ENCODE data around the gene ADAT2. TPM values are rescaled to one million over a fixed set of nuclear protein-coding genes. Genes with fewer than 3 reads are reported as not detected.

The ADAT2 gene
- total and polyA plus RNA-seq, 2 donors (not counting 3 experiments of a cell fraction or from before 2014, with no cell fraction given), result 5.4 to 9.8 TPM

DNA sequence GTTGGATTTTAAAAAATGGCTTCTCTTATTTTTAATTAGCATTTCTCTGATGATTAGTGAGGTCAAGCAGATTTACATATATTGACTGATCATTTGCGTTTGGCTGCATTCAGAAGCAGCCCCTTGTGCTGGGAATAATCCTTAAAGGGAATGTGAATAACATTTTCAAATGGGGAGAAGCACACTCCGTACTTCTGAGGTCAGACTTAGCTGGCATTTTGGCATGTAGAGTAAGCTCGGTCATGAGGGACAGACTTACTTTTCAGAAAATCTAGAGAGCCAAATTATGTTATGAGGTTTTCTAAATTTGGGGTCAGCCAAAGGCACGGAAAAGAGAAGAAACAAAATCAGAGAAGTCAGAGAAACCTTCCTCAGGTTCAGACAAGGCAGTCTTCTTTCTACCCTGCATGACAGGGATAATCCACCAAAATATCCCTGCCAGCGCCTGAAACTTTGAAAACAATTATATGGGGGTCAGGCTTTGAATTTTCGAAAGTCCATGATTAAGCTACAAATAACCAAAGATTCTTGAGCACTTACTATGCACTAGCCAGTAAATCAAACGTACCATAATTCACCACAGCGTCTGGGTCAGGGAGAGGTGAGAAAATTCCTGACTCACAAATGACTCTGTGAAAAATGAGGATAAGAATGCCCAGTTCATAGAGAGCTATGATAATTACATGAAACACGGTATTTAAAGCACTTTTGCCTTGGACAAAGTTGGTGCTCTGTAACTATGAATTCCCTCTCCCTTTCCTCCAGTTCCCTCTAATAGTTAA is 44.9 kb downstream of the ADAT2 start:
- Histone ChIP-seq H4K20me1 (replicated peaks; ENCODE audit: control insufficient read depth, extremely low read depth, insufficient read depth, low read length) (no peaks in the 10 kb centered on the region), H3K9ac (replicated peaks; ENCODE audit: extremely low read depth, insufficient read depth, low read length) (no peak overlapping the region), H3K79me2 (ENCODE audit: control insufficient read depth, insufficient read depth, low read length) (no peaks in the 10 kb centered on the region), H2AFZ (ENCODE audit: low read depth, low read length) (no peak overlapping the region), H3K9me1 (replicated peaks; ENCODE audit: control insufficient read depth, extremely low read depth, insufficient read depth, low read length) (no peaks in the 10 kb centered on the region), H3K27ac (ENCODE audit: insufficient read depth, low read depth, low read length) (no peak overlapping the region), H3K4me3 (replicated peaks in 1 of 3; ENCODE audit: insufficient read depth in 1 of 3, low read depth in 1 of 3, low read length in 3 of 3) (no peak overlapping the region), H3K27me3 (ENCODE audit: control insufficient read depth in 2 of 2, insufficient read depth in 2 of 2, low read length in 2 of 2) (no peaks in the 10 kb centered on the region), H3K9me3 (replicated peaks; ENCODE audit: control insufficient read depth, insufficient read depth, low read length) (no peaks in the 10 kb centered on the region), H3K36me3 (ENCODE audit: control insufficient read depth in 2 of 2, extremely low read depth in 1 of 2, insufficient read depth in 2 of 2, low read length in 2 of 2) (no peaks in the 10 kb centered on the region), H3K4me2 (ENCODE audit: insufficient read depth, low read length) (no peak overlapping the region), H3K4me1 (ENCODE audit: control insufficient read depth, extremely low read depth, insufficient read depth, low read length) (peaks cover 2% of the 10 kb centered on the region)
- no TSS peak for BruUV-seq (replicated peaks)
- dilution Hi-C loops (cut with MboI; ENCODE audit: extremely low pct_ligation_motif_present, low sequenced_read_pairs) (no loop called here), intact Hi-C loops (cut with micrococcal nuclease) (no loop called here)
- no peak for TF ChIP-seq POLR2A (IDR thresholded peaks at IDR 0.05; ENCODE audit: low read depth, low read length)
- TF ChIP-seq POLR2AphosphoS5 (IDR thresholded peaks at IDR 0.05; ENCODE audit: insufficient read depth, low read depth, low read length), result no peak
- TF ChIP-seq, protein P1, sequence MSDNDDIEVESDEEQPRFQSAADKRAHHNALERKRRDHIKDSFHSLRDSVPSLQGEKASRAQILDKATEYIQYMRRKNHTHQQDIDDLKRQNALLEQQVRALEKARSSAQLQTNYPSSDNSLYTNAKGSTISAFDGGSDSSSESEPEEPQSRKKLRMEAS (IDR thresholded peaks at IDR 0.05; ENCODE audit: insufficient read depth, insufficient read length), result no peak
- TF ChIP-seq, protein P2, sequence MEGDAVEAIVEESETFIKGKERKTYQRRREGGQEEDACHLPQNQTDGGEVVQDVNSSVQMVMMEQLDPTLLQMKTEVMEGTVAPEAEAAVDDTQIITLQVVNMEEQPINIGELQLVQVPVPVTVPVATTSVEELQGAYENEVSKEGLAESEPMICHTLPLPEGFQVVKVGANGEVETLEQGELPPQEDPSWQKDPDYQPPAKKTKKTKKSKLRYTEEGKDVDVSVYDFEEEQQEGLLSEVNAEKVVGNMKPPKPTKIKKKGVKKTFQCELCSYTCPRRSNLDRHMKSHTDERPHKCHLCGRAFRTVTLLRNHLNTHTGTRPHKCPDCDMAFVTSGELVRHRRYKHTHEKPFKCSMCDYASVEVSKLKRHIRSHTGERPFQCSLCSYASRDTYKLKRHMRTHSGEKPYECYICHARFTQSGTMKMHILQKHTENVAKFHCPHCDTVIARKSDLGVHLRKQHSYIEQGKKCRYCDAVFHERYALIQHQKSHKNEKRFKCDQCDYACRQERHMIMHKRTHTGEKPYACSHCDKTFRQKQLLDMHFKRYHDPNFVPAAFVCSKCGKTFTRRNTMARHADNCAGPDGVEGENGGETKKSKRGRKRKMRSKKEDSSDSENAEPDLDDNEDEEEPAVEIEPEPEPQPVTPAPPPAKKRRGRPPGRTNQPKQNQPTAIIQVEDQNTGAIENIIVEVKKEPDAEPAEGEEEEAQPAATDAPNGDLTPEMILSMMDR (IDR thresholded peaks at IDR 0.05; ENCODE audit: extremely low read depth in 1 of 2, insufficient read depth in 1 of 2, low read depth in 1 of 2, low read length in 2 of 2), result no peak
- no peak for TF ChIP-seq EZH2 (IDR thresholded peaks at IDR 0.05; ENCODE audit: borderline replicate concordance, low read depth, low read length, severe bottlenecking)
- DNase-seq (ENCODE audit: low read depth, low spot score) (no peak), FAIRE-seq (no peak)
- ChIA-PET POLR2A (no interaction called here), CTCF (no interaction called here)
